ENCODE data around the gene HNRNPUL2. TPM values are rescaled to one million over a fixed set of nuclear protein-coding genes. Genes with fewer than 3 reads are reported as not detected.

HNRNPUL2 gene
- total RNA-seq, 4 donors from 2014 or later, result 16.4 to 30.8 (median 21.5) TPM

- no peaks in the 10 kb centered on the region for H3K9me3 ChIP-seq
- peak overlapping the region; percentile 61 to 93 (median 63) for H3K4me3 ChIP-seq (replicated peaks in 1 of 3)
- 3 to 4% methylated on average over 31 to 36 of the region's 39 CpGs for WGBS, 2 donors
- no peaks in the 10 kb centered on the region for H3K36me3 ChIP-seq
- H3K27ac ChIP-seq, result peak overlapping the region; percentile 56 to 79 (median 77)
- no peaks in the 10 kb centered on the region for H3K27me3 ChIP-seq
- TF ChIP-seq CTCF (IDR thresholded peaks at IDR 0.05) (no peak), POLR2A (IDR thresholded peaks at IDR 0.05) (no peak)
- H3K4me1 ChIP-seq, result peaks cover 13 to 20% of the 10 kb centered on the region in 2 donors
- intact Hi-C loops (cut with DNase I), result no loop called here
- peak; percentile 67 for DNase-seq
Measured at GRCh38 chr11:62665599-62666258, 61.5 kb downstream of the HNRNPUL2 start.

- intact Hi-C loops (cut with DNase I), result no loop called here
- peak; percentile 94 to 95 for DNase-seq
- no peaks in the 10 kb centered on the region for H3K36me3 ChIP-seq
- peak within 1 kb of the TSS; percentile 63 to 79 (median 77) for H3K27ac ChIP-seq
- no peaks in the 10 kb centered on the region for H3K9me3 ChIP-seq
- peak within 1 kb of the TSS; percentile 63 to 93 (median 82) for H3K4me3 ChIP-seq (replicated peaks in 1 of 3)
- peaks cover 10 to 16% of the 10 kb centered on the region in 2 donors for H3K4me1 ChIP-seq
- no peak for TF ChIP-seq CTCF (IDR thresholded peaks at IDR 0.05)
- TF ChIP-seq POLR2A (IDR thresholded peaks at IDR 0.05), result peak; percentile 89 to 99
- 0 to 2% methylated on average over 5 to 10 of the region's 47 CpGs for WGBS, 2 donors
- H3K27me3 ChIP-seq, result no peaks in the 10 kb centered on the region
Measured at GRCh38 chr11:62665075-62665598, 62.1 kb downstream of the HNRNPUL2 start, which contains the start of the genes C11orf98 and CSKMT. C11orf98 (minus strand) TSS chr11:62665210; CDS start chr11:62665169, 41 bp downstream. CSKMT (plus strand) TSS chr11:62665312; CDS start chr11:62665880, 568 bp downstream.

GRCh38 chr11:62664405-62665074 lies 62.7 kb downstream of the HNRNPUL2 start:
- TF ChIP-seq POLR2A (IDR thresholded peaks at IDR 0.05), result no peak
- no peak for TF ChIP-seq CTCF (IDR thresholded peaks at IDR 0.05)
- Histone ChIP-seq H3K4me3 (replicated peaks in 1 of 3) (peak overlapping the region; percentile 63 to 93 (median 82)), H3K36me3 (no peaks in the 10 kb centered on the region), H3K4me1 (peaks cover 10 to 16% of the 10 kb centered on the region in 2 donors), H3K9me3 (no peaks in the 10 kb centered on the region), H3K27me3 (no peaks in the 10 kb centered on the region), H3K27ac (peak overlapping the region; percentile 63 to 79 (median 77))
- WGBS, 2 donors, result 3 to 7% methylated on average over 14 to 27 of the region's 36 CpGs
- intact Hi-C loops (cut with DNase I), result no loop called here
- peak; percentile 61 to 64 for DNase-seq

Small RNAs within 50 kb of the gene (small RNA-seq; reads per million reads assigned to genes)
- not detected for gene SNORA57

Other genes with a start within 250 kb of the HNRNPUL2 start
- gene AHNAK, start 180.7 kb downstream of the HNRNPUL2 start, total RNA-seq, result 100 to 1,000 TPM; 227 to 400 (median 288) TPM
- gene EEF1G, start 153.6 kb downstream of the HNRNPUL2 start, total RNA-seq, result 1,000 to 10,000 TPM; 1,334 to 1,814 (median 1,607) TPM
- gene TUT1, start 135.9 kb downstream of the HNRNPUL2 start, total RNA-seq, result 10 to 100 TPM; 13.7 to 20.0 (median 16.1) TPM
- 10 to 100 TPM; 65.3 to 76.7 (median 70.7) TPM for gene MTA2, start 125.6 kb downstream of the HNRNPUL2 start, total RNA-seq
- 10 to 100 TPM; 28.3 to 58.0 (median 46.6) TPM for gene EML3, start 114.7 kb downstream of the HNRNPUL2 start, total RNA-seq
- gene ROM1, start 114.2 kb downstream of the HNRNPUL2 start, total RNA-seq, result 1 to 10 TPM; 2.5 to 7.0 (median 5.2) TPM
- gene B3GAT3, start 105.5 kb downstream of the HNRNPUL2 start, total RNA-seq, result 10 to 100 TPM; 23.0 to 33.4 (median 25.1) TPM
- gene GANAB, start 80.8 kb downstream of the HNRNPUL2 start, total RNA-seq, result 100 to 1,000 TPM; 158 to 297 (median 201) TPM
- gene INTS5, start 74.2 kb downstream of the HNRNPUL2 start, total RNA-seq, result 10 to 100 TPM; 14.8 to 26.5 (median 23.5) TPM
- 10 to 100 TPM; 24.1 to 34.5 (median 29.6) TPM for gene C11orf98, start 62.2 kb downstream of the HNRNPUL2 start, total RNA-seq
- gene CSKMT, start 62.1 kb downstream of the HNRNPUL2 start, total RNA-seq, result 10 to 100 TPM in 1 of 4 donors, 1 to 10 TPM in 2, under 1 TPM in 1; 0.83 to 13.5 (median 5.7) TPM
- gene UQCC3, start 55.8 kb downstream of the HNRNPUL2 start, total RNA-seq, result 10 to 100 TPM in 2 of 4 donors, 1 to 10 TPM in 2; 5.7 to 10.6 (median 8.1) TPM
- 10 to 100 TPM in 2 of 4 donors, 1 to 10 TPM in 2; 5.8 to 15.5 (median 9.3) TPM for gene LBHD1, start 55.2 kb downstream of the HNRNPUL2 start, total RNA-seq
- 100 to 1,000 TPM; 120 to 184 (median 149) TPM for gene UBXN1, start 48.4 kb downstream of the HNRNPUL2 start, total RNA-seq
- gene LRRN4CL, start 37.9 kb downstream of the HNRNPUL2 start, total RNA-seq, result 10 to 100 TPM in 2 of 4 donors, 1 to 10 TPM in 2; 2.5 to 18.3 (median 9.0) TPM
- gene BSCL2, start 20.0 kb downstream of the HNRNPUL2 start, total RNA-seq, result 100 to 1,000 TPM in 2 of 4 donors, 10 to 100 TPM in 2; 54.9 to 153 (median 89.4) TPM
- not detected for gene GNG3, start 19.8 kb downstream of the HNRNPUL2 start, total RNA-seq
- 10 to 100 TPM; 21.3 to 29.3 (median 25.4) TPM for gene TTC9C, start 1.0 kb upstream of the HNRNPUL2 start, total RNA-seq
- gene ZBTB3, start 26.7 kb upstream of the HNRNPUL2 start, total RNA-seq, result 10 to 100 TPM; 10.1 to 17.1 (median 14.8) TPM
- 10 to 100 TPM; 32.1 to 76.5 (median 50.6) TPM for gene POLR2G, start 34.1 kb upstream of the HNRNPUL2 start, total RNA-seq
- gene TAF6L, start 43.9 kb upstream of the HNRNPUL2 start, total RNA-seq, result 10 to 100 TPM; 41.2 to 55.0 (median 45.5) TPM
- 100 to 1,000 TPM in 2 of 4 donors, 10 to 100 TPM in 2; 78.6 to 126 (median 92.4) TPM for gene TMEM179B, start 59.9 kb upstream of the HNRNPUL2 start, total RNA-seq
- 10 to 100 TPM in 3 of 4 donors, 1 to 10 TPM in 1; 9.1 to 46.5 (median 29.7) TPM for gene TMEM223, start 64.5 kb upstream of the HNRNPUL2 start, total RNA-seq
- 10 to 100 TPM; 56.8 to 83.7 (median 80.9) TPM for gene NXF1, start 78.0 kb upstream of the HNRNPUL2 start, total RNA-seq
- 10 to 100 TPM; 26.3 to 62.8 (median 56.7) TPM for gene STX5, start 104.6 kb upstream of the HNRNPUL2 start, total RNA-seq
- not detected for gene TEX54, start 105.4 kb upstream of the HNRNPUL2 start, total RNA-seq
- gene WDR74, start 112.1 kb upstream of the HNRNPUL2 start, total RNA-seq, result 10 to 100 TPM; 25.2 to 76.1 (median 33.6) TPM
- gene SLC3A2, start 153.4 kb upstream of the HNRNPUL2 start, total RNA-seq, result 100 to 1,000 TPM; 145 to 295 (median 159) TPM
- not detected for gene CHRM1, start 193.9 kb upstream of the HNRNPUL2 start, total RNA-seq

All from thyroid gland (tissue), 4 donors.